Islet of Langerhans (tissue), 1 donor: ENCODE results near the gene CAMK1D.
"Not testable (repeated sequence)": the region's sequence is repeated elsewhere in the genome, so short reads cannot be mapped to it uniquely, and the experiment has no call there.

ENCODE experiments used
- FAIRE-seq: peaks from one replicate; lab custom pipeline; 2011; peaks lifted over from hg19 to GRCh38; lab: Jason Lieb, UNC

Gene CAMK1D

GRCh38 chr10:12526311-12526710 is 177.0 kb downstream of the CAMK1D start:
- no peak for FAIRE-seq

- FAIRE-seq = no peak
Measured at GRCh38 chr10:12529976-12530375, 180.6 kb downstream of the CAMK1D start.

GRCh38 chr10:12531305-12532220 is 182.2 kb downstream of the CAMK1D start:
- no peak for FAIRE-seq

GRCh38 chr10:12533151-12533550 is 183.8 kb downstream of the CAMK1D start:
- FAIRE-seq = no peak

- FAIRE-seq = no peak
Measured at GRCh38 chr10:12533723-12534122, 184.4 kb downstream of the CAMK1D start.

GRCh38 chr10:12534824-12535223 is 185.5 kb downstream of the CAMK1D start:
- no peak for FAIRE-seq

- no peak for FAIRE-seq
Measured at GRCh38 chr10:12535656-12536055, 186.3 kb downstream of the CAMK1D start.

GRCh38 chr10:12538491-12538995 is 189.2 kb downstream of the CAMK1D start:
- FAIRE-seq = no peak

GRCh38 chr10:12539350-12540164 is 190.2 kb downstream of the CAMK1D start:
- FAIRE-seq = no peak

GRCh38 chr10:12540341-12540781 is 191.0 kb downstream of the CAMK1D start:
- FAIRE-seq = no peak

GRCh38 chr10:12541446-12542067 is 192.2 kb downstream of the CAMK1D start:
- no peak for FAIRE-seq

- no peak for FAIRE-seq
Measured at GRCh38 chr10:12542133-12542670, 192.9 kb downstream of the CAMK1D start.

- no peak for FAIRE-seq
Measured at GRCh38 chr10:12543589-12543988, 194.2 kb downstream of the CAMK1D start.

- not testable (repeated sequence) for FAIRE-seq
Measured at GRCh38 chr10:12546160-12546802, 196.9 kb downstream of the CAMK1D start.

- FAIRE-seq = no peak
Measured at GRCh38 chr10:12547301-12547771, 198.0 kb downstream of the CAMK1D start.

- no peak for FAIRE-seq
Measured at GRCh38 chr10:12549297-12549696, 199.9 kb downstream of the CAMK1D start.

- FAIRE-seq = no peak
Measured at GRCh38 chr10:12550994-12551393, 201.6 kb downstream of the CAMK1D start.

GRCh38 chr10:12556039-12556438 is 206.7 kb downstream of the CAMK1D start:
- no peak for FAIRE-seq

- FAIRE-seq = no peak
Measured at GRCh38 chr10:12559578-12560178, 210.3 kb downstream of the CAMK1D start.

- FAIRE-seq = no peak
Measured at GRCh38 chr10:12561307-12561706, 212.0 kb downstream of the CAMK1D start.

- no peak for FAIRE-seq
Measured at GRCh38 chr10:12561720-12562119, 212.4 kb downstream of the CAMK1D start.
